ENCODE results near the gene USP3. TPM values are rescaled to one million over a fixed set of nuclear protein-coding genes. Genes with fewer than 3 reads are reported as not detected.
A peak's percentile ranks its signal among the peaks of the same experiment; 100 is the strongest.
"Not testable (repeated sequence)": the region's sequence is repeated elsewhere in the genome, so short reads cannot be mapped to it uniquely, and the experiment has no call there.

USP3 gene
- total RNA-seq, 4 donors from 2014 or later = 40.4 to 66.2 (median 56.0) TPM

- no peak for DNase-seq (ENCODE audit: low spot score)
- TF ChIP-seq, protein P1, sequence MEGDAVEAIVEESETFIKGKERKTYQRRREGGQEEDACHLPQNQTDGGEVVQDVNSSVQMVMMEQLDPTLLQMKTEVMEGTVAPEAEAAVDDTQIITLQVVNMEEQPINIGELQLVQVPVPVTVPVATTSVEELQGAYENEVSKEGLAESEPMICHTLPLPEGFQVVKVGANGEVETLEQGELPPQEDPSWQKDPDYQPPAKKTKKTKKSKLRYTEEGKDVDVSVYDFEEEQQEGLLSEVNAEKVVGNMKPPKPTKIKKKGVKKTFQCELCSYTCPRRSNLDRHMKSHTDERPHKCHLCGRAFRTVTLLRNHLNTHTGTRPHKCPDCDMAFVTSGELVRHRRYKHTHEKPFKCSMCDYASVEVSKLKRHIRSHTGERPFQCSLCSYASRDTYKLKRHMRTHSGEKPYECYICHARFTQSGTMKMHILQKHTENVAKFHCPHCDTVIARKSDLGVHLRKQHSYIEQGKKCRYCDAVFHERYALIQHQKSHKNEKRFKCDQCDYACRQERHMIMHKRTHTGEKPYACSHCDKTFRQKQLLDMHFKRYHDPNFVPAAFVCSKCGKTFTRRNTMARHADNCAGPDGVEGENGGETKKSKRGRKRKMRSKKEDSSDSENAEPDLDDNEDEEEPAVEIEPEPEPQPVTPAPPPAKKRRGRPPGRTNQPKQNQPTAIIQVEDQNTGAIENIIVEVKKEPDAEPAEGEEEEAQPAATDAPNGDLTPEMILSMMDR (IDR thresholded peaks at IDR 0.05) = no peak
- ATAC-seq (ENCODE audit: low FRiP score) = no peak
Measured at GRCh38 chr15:63483521-63484371, 20.6 kb upstream of the USP3 start.

DNA sequence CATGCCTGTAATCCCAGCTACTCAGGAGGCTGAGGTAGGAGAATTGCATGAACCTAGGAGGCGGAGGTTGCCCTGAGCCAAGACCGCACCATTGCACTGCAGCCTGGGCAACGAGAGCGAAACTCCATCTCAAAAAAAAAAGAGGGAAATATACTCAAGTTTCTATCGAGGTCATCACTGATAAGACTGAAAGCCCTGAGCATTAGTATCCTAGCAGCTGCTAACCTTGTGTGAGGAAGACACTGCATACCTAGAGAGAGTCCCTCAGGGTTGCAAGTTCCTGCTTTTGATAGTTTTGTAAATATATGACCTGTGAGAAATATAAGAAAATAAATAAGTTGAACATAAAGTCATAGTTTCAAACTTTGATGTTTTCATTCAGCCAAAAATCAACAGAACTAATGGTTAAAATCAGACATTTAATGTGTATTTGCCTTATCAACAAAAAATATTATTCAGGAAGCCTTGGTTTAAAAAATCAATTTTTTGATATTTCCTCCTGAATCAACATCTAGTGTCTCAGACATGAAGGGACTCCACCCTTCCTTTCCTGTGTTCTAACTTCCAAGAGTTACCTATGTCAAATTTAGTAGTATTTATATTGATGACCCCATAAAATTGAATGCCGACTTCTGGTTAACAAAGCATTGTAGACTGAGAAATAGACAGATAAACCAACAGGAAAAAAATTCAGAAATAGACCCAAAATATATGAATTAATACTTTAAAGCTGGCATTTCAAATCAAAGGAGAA, 19.8 kb upstream of the USP3 start:
- TF ChIP-seq, protein P1 (IDR thresholded peaks at IDR 0.05) = no peak
- ATAC-seq (ENCODE audit: low FRiP score) (no peak), DNase-seq (ENCODE audit: low spot score) (no peak)

- TF ChIP-seq, protein P1 (IDR thresholded peaks at IDR 0.05) = peak in 2 of 3 donors; percentile 59 to 67
- ATAC-seq (ENCODE audit: low FRiP score) (peak; percentile 86), DNase-seq (ENCODE audit: low spot score) (peak; percentile 82)
Measured at GRCh38 chr15:63487076-63487757, 17.2 kb upstream of the USP3 start.

GRCh38 chr15:63487758-63488397, 16.5 kb upstream of the USP3 start:
- ATAC-seq (ENCODE audit: low FRiP score); DNase-seq (ENCODE audit: low spot score): not testable (repeated sequence)

DNA sequence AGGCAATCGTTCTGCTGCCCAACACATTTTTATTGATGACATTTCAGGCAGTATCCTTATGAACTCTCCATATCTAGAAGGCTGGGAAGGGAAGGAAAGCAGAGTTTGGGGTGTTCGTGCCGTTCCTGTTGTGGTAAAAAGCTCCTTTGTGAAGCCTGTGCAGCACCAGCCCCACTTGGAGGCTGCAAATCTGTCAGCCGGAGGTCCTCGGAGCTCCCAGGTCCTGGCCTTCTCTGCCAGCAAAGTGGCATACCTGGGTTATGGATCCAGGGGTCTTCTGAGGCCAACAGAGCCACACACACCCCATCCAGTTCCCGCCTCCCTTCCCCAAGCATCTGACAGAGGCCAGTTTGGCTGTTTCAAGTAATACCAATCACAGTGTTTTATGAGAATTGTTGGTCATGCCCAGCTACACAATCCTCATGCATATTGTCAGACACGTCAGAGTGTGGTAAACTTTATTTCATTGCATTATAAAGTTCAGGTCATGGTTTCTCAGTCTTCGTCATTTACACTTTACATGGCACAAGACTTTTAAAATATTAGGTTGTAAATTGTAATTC, 15.9 kb upstream of the USP3 start:
- ATAC-seq (ENCODE audit: low FRiP score) (no peak), DNase-seq (ENCODE audit: low spot score) (no peak)
- TF ChIP-seq, protein P1 (IDR thresholded peaks at IDR 0.05) = no peak

DNA sequence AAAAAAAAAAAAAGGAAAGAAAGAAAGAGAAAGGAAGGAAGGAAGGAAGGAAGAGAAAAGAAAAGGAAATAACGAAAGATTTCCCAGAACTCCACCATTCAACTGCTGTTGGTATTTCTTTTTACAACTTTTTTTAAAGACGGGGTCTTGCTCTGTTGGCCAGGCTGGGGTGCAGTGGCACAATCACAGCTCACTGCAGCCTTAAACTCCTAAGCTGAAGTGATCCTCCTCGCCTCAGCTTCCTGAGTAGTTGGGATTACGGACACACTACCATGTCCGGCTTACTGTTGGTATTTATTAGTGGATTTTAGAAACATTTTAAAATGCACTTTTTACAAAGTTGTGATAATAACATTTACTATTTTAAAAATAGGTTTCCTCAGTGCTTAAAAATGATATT, 15.0 kb upstream of the USP3 start:
- ATAC-seq (ENCODE audit: low FRiP score) = no peak
- no peak for DNase-seq (ENCODE audit: low spot score)
- TF ChIP-seq, protein P1 (IDR thresholded peaks at IDR 0.05) = no peak

Measured in omental fat pad (tissue), 4 donors.